SK-N-SH (cell line): Measurements from ENCODE around the gene HBA1. TPM values are rescaled to one million over a fixed set of nuclear protein-coding genes. Genes with fewer than 3 reads are reported as not detected.
"Not testable (repeated sequence)": the region's sequence is repeated elsewhere in the genome, so short reads cannot be mapped to it uniquely, and the experiment has no call there.

Experiments used
- CTCF ChIA-PET: fragments of 300-600, 350-600 bp; formaldehyde crosslinking; extraction: SDS; loops from one replicate; lab custom pipeline; 2021; lab: Yijun Ruan, JAX
- POLR2A ChIA-PET: fragments of 350-600 bp; sonication (Branson Sonifier 250); formaldehyde crosslinking; extraction: SDS; loops from one replicate; lab custom pipeline; 2020; ENCODE audit warnings: antibody characterized with exemption, inconsistent platforms; lab: Yijun Ruan, JAX
- DNase-seq: peaks from one replicate; pipeline ENCODE4 v3.0.0; 2012
- H2AFZ ChIP-seq: fragments of 200-600 bp; sonication (generic); 2 replicates; pipeline ENCODE4 v1.8.1; 2016; ENCODE audit warnings: antibody characterized with exemption, mild to moderate bottlenecking, low read depth
- H3F3A ChIP-seq: fragments of 200-600 bp; sonication (generic); replicated peaks from 2 replicates; pipeline ENCODE3; 2016; ENCODE audit warnings: antibody characterized with exemption, mild to moderate bottlenecking; ENCODE audit not compliant: insufficient read depth
- H3K27ac ChIP-seq, 2 experiments: fragments of 200-500 bp in 1 of 2; fragments of 200-600 bp in 1 of 2; sonication (Bioruptor generic) in 1 of 2; sonication (generic), shearing (Covaris generic) in 1 of 2; 2 replicates each; pipeline versions ENCODE4 v1.5.1 to v1.6.1; 2014 to 2016; ENCODE audit warnings: low read depth in 2 of 2, inconsistent platforms in 1 of 2, low read length in 1 of 2, mild to moderate bottlenecking in 1 of 2, mixed read lengths in 1 of 2
- H3K27me3 ChIP-seq: fragments of 200-600 bp; sonication (generic), shearing (Covaris generic); 2 replicates; pipeline ENCODE4 v1.6.1; 2016; ENCODE audit warnings: mixed run types; ENCODE audit not compliant: insufficient read depth
- H3K36me3 ChIP-seq, 2 experiments: fragments of 200-500 bp in 1 of 2; fragments of 200-600 bp in 1 of 2; sonication (Bioruptor generic) in 1 of 2; sonication (generic) in 1 of 2; replicated peaks in 1 of 2; 2 replicates each; pipeline versions ENCODE3 to v1.5.1; 2014 to 2016; ENCODE audit warnings: low read length in 1 of 2, mild to moderate bottlenecking in 1 of 2; ENCODE audit not compliant: insufficient read depth in 2 of 2, control insufficient read depth in 1 of 2
- H3K4me1 ChIP-seq, 2 experiments: fragments of 200-500 bp in 1 of 2; fragments of 200-600 bp in 1 of 2; sonication (Bioruptor generic) in 1 of 2; sonication (generic), shearing (Covaris generic) in 1 of 2; 2 replicates each; pipeline versions ENCODE4 v1.5.1 to v1.6.1; 2014 to 2016; ENCODE audit warnings: low read depth in 1 of 2, low read length in 1 of 2, mixed run types in 1 of 2; ENCODE audit not compliant: insufficient read depth in 2 of 2, control insufficient read depth in 1 of 2
- H3K4me2 ChIP-seq: fragments of 200-600 bp; sonication (generic), shearing (Covaris generic); 2 replicates; pipeline ENCODE4 v1.6.1; 2017; ENCODE audit warnings: mixed run types
- H3K4me3 ChIP-seq, 2 experiments: fragments of 200-500 bp in 1 of 2; fragments of 200-600 bp in 1 of 2; sonication (Bioruptor generic) in 1 of 2; sonication (generic), shearing (Covaris generic) in 1 of 2; 2 replicates each; pipeline versions ENCODE4 v1.5.1 to v1.8.1; 2014 to 2016; ENCODE audit warnings: low read depth in 2 of 2, inconsistent platforms in 1 of 2, low read length in 1 of 2, mild to moderate bottlenecking in 1 of 2, mixed read lengths in 1 of 2, moderate library complexity in 1 of 2
- H3K79me2 ChIP-seq: fragments of 200-600 bp; sonication (generic); 2 replicates; pipeline ENCODE4 v1.8.1; 2017; ENCODE audit warnings: mild to moderate bottlenecking; ENCODE audit not compliant: insufficient read depth
- H3K9ac ChIP-seq: fragments of 200-600 bp; sonication (generic); 2 replicates; pipeline ENCODE4 v1.6.1; 2017; ENCODE audit warnings: mixed run types
- H3K9me2 ChIP-seq: fragments of 200-600 bp; sonication (generic); 2 replicates; pipeline ENCODE4 v1.6.1; 2017; ENCODE audit warnings: mixed run types
- H3K9me3 ChIP-seq: fragments of 200-600 bp; sonication (generic); 2 replicates; pipeline ENCODE4 v1.6.1; 2017; ENCODE audit warnings: mixed run types, mild to moderate bottlenecking, moderate library complexity
- H4K20me1 ChIP-seq: fragments of 200-600 bp; sonication (generic); 2 replicates; pipeline ENCODE4 v1.6.1; 2017; ENCODE audit warnings: mild to moderate bottlenecking, mixed run types; ENCODE audit not compliant: insufficient read depth
- EZH2phosphoT487 ChIP-seq: fragments of 200-600 bp; sonication (generic); IDR thresholded peaks from 2 replicates; pipeline ENCODE4 v1.6.1; 2017; ENCODE audit warnings: low read depth, mixed run types, mild to moderate bottlenecking, antibody characterized with exemption, moderate library complexity, borderline replicate concordance
- FOXM1 ChIP-seq: IDR thresholded peaks from 2 replicates; pipeline ENCODE4 v1.4.0; 2012; ENCODE audit warnings: low read depth, mild to moderate bottlenecking
- JUND ChIP-seq: IDR thresholded peaks from 2 replicates; pipeline ENCODE4 v1.4.0; 2012
- MXI1 ChIP-seq: IDR thresholded peaks from 2 replicates; pipeline ENCODE4 v1.6.1; 2012; ENCODE audit warnings: mild to moderate bottlenecking, low read depth, low read length, improper control_type of control experiment
- NFIC ChIP-seq: IDR thresholded peaks from 2 replicates; pipeline ENCODE4 v1.4.0; 2012; ENCODE audit warnings: borderline replicate concordance
- PBX3 ChIP-seq: IDR thresholded peaks from 2 replicates; pipeline ENCODE4; 2012
- RXRA ChIP-seq: IDR thresholded peaks from 2 replicates; pipeline ENCODE4 v1.4.0; 2012; ENCODE audit warnings: low read depth, mild to moderate bottlenecking, borderline replicate concordance
- TAF1 ChIP-seq: IDR thresholded peaks from 2 replicates; pipeline ENCODE4 v1.6.1; 2012; ENCODE audit warnings: low read depth, mild to moderate bottlenecking, low read length, moderate library complexity, borderline replicate concordance
- TCF12 ChIP-seq: IDR thresholded peaks from 2 replicates; pipeline ENCODE4 v1.4.0; 2012
- USF2 ChIP-seq: fragments of 150-350 bp; IDR thresholded peaks from 2 replicates; pipeline ENCODE4 v1.6.1; 2017; ENCODE audit warnings: antibody characterized with exemption, low read length, low read depth, borderline replicate concordance
- WGBS: methylation state at CpG from one replicate; pipeline ENCODE4 v1.1.6; 2017; ENCODE audit warnings: low lambda C conversion rate; 5-methylcytosine and 5-hydroxymethylcytosine counted together
- polyA plus RNA-seq, 3 experiments: library from polyadenylated mRNA; depleted of rRNA; stranded (reverse); fragments of >200 nt; gene quantifications; 2 replicates each; pipeline ENCODE4 v1.2.3, GENCODE V29; 2012

HBA1 gene
- polyA plus RNA-seq, 1 of the 3 experiments (the other 2 are of a cell fraction) = not detected

- no peak for DNase-seq
- no peaks in the 10 kb centered on the region for H3K4me1 ChIP-seq
- peaks cover 50% of the 10 kb centered on the region; the same call in 1 of the 2 replicates for H3K79me2 ChIP-seq
- H2AFZ ChIP-seq = no peak overlapping the region
- POLR2A ChIA-PET = interaction anchor here (0.7 kb wide), 1 partner anchor 135 kb away, joined by 3 read pairs; no protein-coding TSS in a partner anchor
- H3K9me2 ChIP-seq = no peaks in the 10 kb centered on the region
- CTCF ChIA-PET = interaction anchor here (0.9 to 1.1 kb wide), 2 partner anchors 20 to 94 kb away, joined by 3 to 7 read pairs; partner anchors contain the start of gene HBQ1
- no peak overlapping the region for H3K4me3 ChIP-seq
- no peaks in the 10 kb centered on the region for H3K9me3 ChIP-seq
- TF ChIP-seq PBX3 (no peak), JUND (0 out of 2 replicates have a peak, but pooled peaks have one; percentile 5)
- H3K36me3 ChIP-seq = peaks cover 45 to 76% of the 10 kb centered on the region in 2 experiments
- no peaks in the 10 kb centered on the region for H3K27me3 ChIP-seq
- peaks cover 9% of the 10 kb centered on the region for H4K20me1 ChIP-seq
- H3K27ac ChIP-seq = no peak overlapping the region
- 97% methylated on average over 5 of the region's 5 CpGs for WGBS
- no peak overlapping the region for H3K9ac ChIP-seq
- H3F3A ChIP-seq = peaks cover 3% of the 10 kb centered on the region
- no peak overlapping the region for H3K4me2 ChIP-seq
Measured at GRCh38 chr16:200388-200787, 23.9 kb downstream of the HBA1 start.

- WGBS = 99% methylated on average over 4 of the region's 4 CpGs
- POLR2A ChIA-PET = no interaction called here
Measured at GRCh38 chr16:203246-203645, 26.8 kb downstream of the HBA1 start.

GRCh38 chr16:204046-204445 is 27.6 kb downstream of the HBA1 start:
- CTCF ChIA-PET, H3F3A ChIP-seq, POLR2A ChIA-PET, H2AFZ ChIP-seq, H3K4me3 ChIP-seq, H3K4me1 ChIP-seq, H3K27me3 ChIP-seq, H3K4me2 ChIP-seq, DNase-seq, H3K9me2 ChIP-seq, H3K9me3 ChIP-seq, H3K27ac ChIP-seq, H3K9ac ChIP-seq: not testable (repeated sequence)
- peaks cover 58% of the 10 kb centered on the region for H3K79me2 ChIP-seq
- peaks cover 16% of the 10 kb centered on the region for H4K20me1 ChIP-seq
- 96% methylated on average over 9 of the region's 9 CpGs for WGBS
- H3K36me3 ChIP-seq = peaks cover 52 to 78% of the 10 kb centered on the region in 2 experiments

More at GRCh38 chr16:203246-203645, 26.8 kb downstream of the HBA1 start:
- Histone ChIP-seq H3K4me3 (no peak overlapping the region), H2AFZ (no peak overlapping the region), H3K9ac (no peak overlapping the region), H4K20me1 (peaks cover 9% of the 10 kb centered on the region), H3K27ac (no peak overlapping the region), H3K4me2 (no peak overlapping the region), H3K79me2 (peaks cover 52% of the 10 kb centered on the region; the same call in 1 of the 2 replicates), H3K9me3 (no peaks in the 10 kb centered on the region), H3K9me2 (no peaks in the 10 kb centered on the region), H3F3A (peaks cover 9% of the 10 kb centered on the region), H3K4me1 (no peaks in the 10 kb centered on the region), H3K36me3 (peaks cover 55 to 79% of the 10 kb centered on the region in 2 experiments), H3K27me3 (no peaks in the 10 kb centered on the region)
- CTCF ChIA-PET = no interaction called here
- no peak for DNase-seq
- TF ChIP-seq MXI1 (no peak), NFIC (no peak), TAF1 (no peak), USF2 (no peak), FOXM1 (no peak), RXRA (no peak), EZH2phosphoT487 (no peak), TCF12 (no peak)

GRCh38 chr16:209359-209758 is 32.9 kb downstream of the HBA1 start:
- DNase-seq, H3K27me3 ChIP-seq, H3K9me2 ChIP-seq, H3K4me3 ChIP-seq, H3K4me1 ChIP-seq, POLR2A ChIA-PET, H3K9ac ChIP-seq, H3K9me3 ChIP-seq, H3K4me2 ChIP-seq, H3K27ac ChIP-seq, H2AFZ ChIP-seq: not testable (repeated sequence)
- Histone ChIP-seq H4K20me1 (peaks cover 60% of the 10 kb centered on the region), H3F3A (peaks cover 12% of the 10 kb centered on the region), H3K36me3 (peaks cover 43 to 75% of the 10 kb centered on the region in 2 experiments), H3K79me2 (peaks cover 71% of the 10 kb centered on the region)
- whole genome bisulfite sequencing = 96% methylated on average over 4 of the region's 4 CpGs
- CTCF ChIA-PET = interaction anchor here (1.8 to 4.8 kb wide), 2 partner anchors 144 to 153 kb away, joined by 6 to 17 read pairs; no protein-coding TSS in a partner anchor
